CD4-positive, alpha-beta memory T cell (primary cell): Measurements from ENCODE around the gene FAM193A. TPM values are rescaled to one million over a fixed set of nuclear protein-coding genes. Genes with fewer than 3 reads are reported as not detected.

Experiments used
- CTCF ChIA-PET: fragments of 350-600 bp; sonication (Branson Sonifier 250); formaldehyde crosslinking; loops from one replicate; lab custom pipeline; 2021; ENCODE audit warnings: inconsistent platforms; ENCODE audit not compliant: partially characterized antibody; lab: Charles Lee
- POLR2A ChIA-PET: fragments of 350-600 bp; sonication (Branson Sonifier 250); formaldehyde crosslinking; loops from one replicate; lab custom pipeline; 2021; ENCODE audit not compliant: partially characterized antibody; lab: Charles Lee
- DNase-seq, 5 donors: peaks; one replicate each; pipeline versions ENCODE4 v3.0.0 to v3.0.0-alpha.2; 2020 to 2022; ENCODE audit warnings: mixed read lengths in 1 of 5
- H3K27ac ChIP-seq: one replicate; pipeline ENCODE4 v1.7.0; 2013; ENCODE audit warnings: low read depth, low read length
- H3K27me3 ChIP-seq: 2 replicates; pipeline ENCODE4 v1.7.0; 2013; ENCODE audit warnings: mild to moderate bottlenecking, low read length, moderate library complexity; ENCODE audit not compliant: insufficient read depth
- H3K36me3 ChIP-seq: 2 replicates; pipeline ENCODE4 v1.7.0; 2013; ENCODE audit warnings: mild to moderate bottlenecking, low read length, moderate library complexity; ENCODE audit not compliant: insufficient read depth
- H3K4me1 ChIP-seq: 2 replicates; pipeline ENCODE4 v1.7.0; 2013; ENCODE audit warnings: mild to moderate bottlenecking, low read length, moderate library complexity; ENCODE audit not compliant: insufficient read depth
- H3K4me3 ChIP-seq, 2 donors: one replicate each; pipeline ENCODE4 v1.7.0; 2013; ENCODE audit warnings: low read length in 2 of 2, mild to moderate bottlenecking in 1 of 2
- H3K9me3 ChIP-seq, 2 donors: one replicate each; pipeline ENCODE4 v1.7.0; 2013; ENCODE audit warnings: low read length in 2 of 2, control low read depth in 1 of 2; ENCODE audit not compliant: control insufficient read depth in 1 of 2
- H3K27ac Mint-ChIP-seq, 7 donors: one replicate each; pipeline ENCODE4 v1.8.0; 2020 to 2021; ENCODE audit warnings: mixed read lengths in 7 of 7, mild to moderate bottlenecking in 6 of 7, inconsistent platforms in 3 of 7, moderate library complexity in 3 of 7
- H3K27me3 Mint-ChIP-seq, 2 donors: one replicate each; pipeline ENCODE4 v1.8.0; 2020 to 2021; ENCODE audit warnings: mixed read lengths in 2 of 2
- H3K36me3 Mint-ChIP-seq, 2 donors: one replicate each; pipeline ENCODE4 v1.8.0; 2020 to 2021; ENCODE audit warnings: mixed read lengths in 2 of 2, inconsistent platforms in 1 of 2, mild to moderate bottlenecking in 1 of 2
- H3K4me1 Mint-ChIP-seq, 4 donors: one replicate each; pipeline ENCODE4 v1.8.0; 2020 to 2021; ENCODE audit warnings: mixed read lengths in 4 of 4, mild to moderate bottlenecking in 1 of 4
- H3K4me3 Mint-ChIP-seq, 8 donors: one replicate each; pipeline ENCODE4 v1.8.0; 2020 to 2021; ENCODE audit warnings: mixed read lengths in 8 of 8, mild to moderate bottlenecking in 7 of 8, moderate library complexity in 6 of 8, inconsistent platforms in 3 of 8
- H3K9me3 Mint-ChIP-seq, 8 donors: one replicate each; pipeline ENCODE4 v1.8.0; 2020 to 2021; ENCODE audit warnings: mixed read lengths in 8 of 8, mild to moderate bottlenecking in 5 of 8, inconsistent platforms in 3 of 8, moderate library complexity in 1 of 8
- intact Hi-C: fragments of 100-400 bp; cut with micrococcal nuclease; formaldehyde crosslinking; loops from one replicate; pipeline ENCODE4 v1.15.1; 2023
- polyA plus RNA-seq, 2 donors: library from polyadenylated mRNA; unstranded; fragments of 300-500 nt; fragmentation: Illumina TruSeq; gene quantifications; one replicate each; pipeline ENCODE4 v1.2.3, GENCODE V29; 2021
- total RNA-seq, 2 experiments: library from RNA; stranded (reverse); gene quantifications; one replicate each; pipeline ENCODE4 v1.2.3, GENCODE V29; 2021

The FAM193A gene
- total and polyA plus RNA-seq, 4 experiments from 2014 or later, result 0.16 to 47.8 (median 26.1) TPM

DNA sequence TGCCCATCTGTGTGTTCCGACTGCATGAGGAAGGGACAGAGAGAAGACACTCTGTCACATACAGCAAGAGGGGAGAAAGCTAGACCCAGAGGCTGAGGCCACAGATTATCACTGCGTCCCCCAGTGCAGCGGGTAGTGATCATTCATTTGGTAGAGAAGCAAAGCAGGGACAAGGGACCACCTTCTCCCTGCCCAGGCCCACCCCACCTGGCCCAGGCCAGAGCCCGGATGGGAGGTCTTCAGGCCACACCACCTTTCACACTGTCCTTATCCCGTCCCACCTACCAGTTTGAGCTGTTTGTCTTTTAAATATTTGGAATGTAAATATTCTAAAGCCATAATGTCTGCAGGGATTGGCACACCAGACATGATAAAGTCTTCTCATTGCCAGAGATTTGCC, 209.1 kb downstream of the FAM193A start:
- Mint-ChIP-seq H3K4me3 (peak overlapping the region in 1 of 8 donors; percentile 79), H3K4me1 (peaks cover 21 to 47% (median 28%) of the 10 kb centered on the region in 4 donors), H3K9me3 (no peaks in the 10 kb centered on the region), H3K27ac (peak overlapping the region; percentile 93 to 98 (median 97)), H3K27me3 (no peaks in the 10 kb centered on the region), H3K36me3 (peaks cover 41 to 66% of the 10 kb centered on the region in 2 donors)
- Histone ChIP-seq H3K4me1 (peaks cover 27% of the 10 kb centered on the region), H3K27me3 (no peaks in the 10 kb centered on the region), H3K9me3 (no peaks in the 10 kb centered on the region), H3K36me3 (peaks cover 42% of the 10 kb centered on the region), H3K4me3 (no peak overlapping the region), H3K27ac (peak overlapping the region; percentile 85)
- intact Hi-C loops, result loop anchor here (5.0 kb wide), 2 partner anchors 33 to 187 kb away; no protein-coding TSS in a partner anchor
- ChIA-PET CTCF (interaction anchor here (1.7 kb wide), 1 partner anchor 18 kb away, joined by 3 read pairs; no protein-coding TSS in a partner anchor), POLR2A (interaction anchor here (0.8 to 1.9 kb wide), 4 partner anchors 9 to 190 kb away, joined by 3 to 7 read pairs (median 3); no protein-coding TSS in a partner anchor)
- no peak for DNase-seq

DNA sequence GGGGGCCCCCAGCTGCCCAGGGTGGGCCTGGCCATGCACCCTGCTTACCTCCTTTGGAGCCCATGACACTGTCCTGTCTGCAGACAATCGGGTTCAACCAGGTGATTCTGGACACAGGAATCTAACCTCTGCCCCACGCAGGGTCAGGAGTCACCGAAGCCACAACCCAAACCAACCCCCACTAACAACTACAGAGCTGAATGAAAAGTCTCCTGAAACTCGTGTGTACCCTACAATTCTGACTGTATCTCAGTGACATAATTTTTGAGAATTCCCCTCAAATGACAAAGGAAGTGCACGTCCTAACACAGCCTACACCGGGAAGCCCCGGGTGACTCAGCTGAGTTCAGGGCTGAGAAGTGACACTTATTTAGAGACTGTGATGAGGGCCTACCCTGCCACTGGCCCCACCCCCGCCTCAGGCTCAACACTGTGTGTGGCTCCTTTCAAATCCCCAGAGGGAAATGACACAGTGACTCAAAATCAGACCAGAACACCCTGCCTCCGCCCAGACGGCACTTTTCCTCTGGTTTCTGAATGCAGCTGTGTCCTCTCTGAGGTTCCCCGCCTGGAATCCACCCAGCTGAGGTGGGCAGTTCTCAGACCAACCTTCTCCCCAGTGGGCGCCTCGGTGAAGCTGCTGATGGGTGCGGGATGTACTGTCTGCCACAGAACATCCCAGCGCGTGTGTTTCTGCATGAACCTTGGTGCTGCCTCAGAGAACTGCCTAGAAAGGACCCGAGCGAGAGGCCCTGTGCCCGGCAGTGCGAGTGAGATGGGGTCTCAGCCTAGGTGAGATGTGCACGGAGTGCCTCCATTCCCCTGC, 209.7 kb downstream of the FAM193A start:
- Histone ChIP-seq H3K27ac (peak overlapping the region; percentile 85), H3K4me1 (peaks cover 27% of the 10 kb centered on the region), H3K4me3 (no peak overlapping the region), H3K27me3 (no peaks in the 10 kb centered on the region), H3K9me3 (no peaks in the 10 kb centered on the region), H3K36me3 (peaks cover 42% of the 10 kb centered on the region)
- peaks cover 41 to 63% of the 10 kb centered on the region in 2 donors for H3K36me3 Mint-ChIP-seq
- H3K4me3 Mint-ChIP-seq, result peak overlapping the region; percentile 15 to 79 (median 58)
- POLR2A ChIA-PET, result interaction anchor here (0.8 to 1.9 kb wide), 5 partner anchors 10 to 189 kb away, joined by 3 to 7 read pairs (median 3); partner anchors contain the start of gene TNIP2
- CTCF ChIA-PET, result interaction anchor here (1.7 kb wide), 1 partner anchor 19 kb away, joined by 3 read pairs; no protein-coding TSS in a partner anchor
- intact Hi-C loops, result loop anchor here (5.0 kb wide), 2 partner anchors 34 to 186 kb away; no protein-coding TSS in a partner anchor
- H3K4me1 Mint-ChIP-seq, result peaks cover 20 to 47% (median 30%) of the 10 kb centered on the region in 4 donors
- H3K27me3 Mint-ChIP-seq, result no peaks in the 10 kb centered on the region
- peak; percentile 77 to 98 (median 80) for DNase-seq
- peak overlapping the region; percentile 93 to 98 (median 97) for H3K27ac Mint-ChIP-seq
- no peaks in the 10 kb centered on the region for H3K9me3 Mint-ChIP-seq

DNA sequence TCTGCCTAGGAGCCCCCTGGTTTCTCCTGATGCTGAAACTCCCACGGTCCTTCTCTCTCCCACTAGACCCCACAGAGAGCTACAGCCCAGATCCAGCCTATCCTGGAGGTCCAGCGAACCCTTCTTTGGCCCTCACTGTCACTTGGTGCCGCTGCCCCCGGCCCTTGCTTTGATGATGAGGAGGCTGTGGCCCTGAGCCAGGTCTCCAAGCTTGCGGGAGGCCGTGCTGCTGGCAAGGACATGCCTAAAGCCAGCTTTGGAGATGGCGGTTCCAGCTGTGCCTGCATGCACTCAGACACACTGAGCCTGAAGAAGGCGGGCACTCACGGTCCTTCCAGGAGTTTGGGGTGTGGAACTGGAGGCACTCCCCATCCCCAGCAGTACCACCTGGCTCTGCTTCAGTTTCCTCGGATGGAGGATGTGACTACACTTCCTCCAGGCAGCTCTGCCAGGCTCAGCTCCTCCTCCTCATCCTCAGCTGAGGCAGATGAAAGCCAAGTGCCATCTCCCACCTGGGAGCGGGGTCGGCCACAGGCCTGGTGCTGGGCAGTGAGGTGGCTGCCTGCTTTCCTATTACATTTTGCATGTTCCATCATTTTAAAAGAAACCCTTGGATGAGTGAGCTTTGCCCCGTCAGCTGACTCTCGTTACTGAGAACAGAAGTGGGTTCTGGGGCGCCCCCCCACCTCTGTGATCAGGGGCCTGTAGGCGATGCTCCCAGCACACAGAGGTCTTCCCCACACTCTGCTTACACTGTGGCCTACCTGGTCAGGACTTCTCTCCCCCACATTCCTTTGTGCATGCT, 210.6 kb downstream of the FAM193A start:
- Mint-ChIP-seq H3K4me1 (peaks cover 23 to 47% (median 29%) of the 10 kb centered on the region in 4 donors), H3K9me3 (no peaks in the 10 kb centered on the region), H3K27me3 (no peaks in the 10 kb centered on the region), H3K27ac (peak overlapping the region; percentile 93 to 98 (median 97)), H3K4me3 (peak overlapping the region in 7 of 8 donors; percentile 40 to 81 (median 63)), H3K36me3 (peaks cover 36 to 55% of the 10 kb centered on the region in 2 donors)
- H3K36me3 ChIP-seq, result peaks cover 44% of the 10 kb centered on the region
- no peaks in the 10 kb centered on the region for H3K27me3 ChIP-seq
- peaks cover 29% of the 10 kb centered on the region for H3K4me1 ChIP-seq
- no peaks in the 10 kb centered on the region for H3K9me3 ChIP-seq
- no peak overlapping the region for H3K4me3 ChIP-seq
- ChIA-PET CTCF (no interaction called here), POLR2A (interaction anchor here (1.0 to 1.9 kb wide), 4 partner anchors 9 to 211 kb away, joined by 3 to 7 read pairs (median 4); partner anchors contain the start of genes FAM193A and TNIP2)
- peak overlapping the region; percentile 85 for H3K27ac ChIP-seq
- intact Hi-C loops, result loop anchor here (5.0 kb wide), 2 partner anchors 35 to 185 kb away; no protein-coding TSS in a partner anchor
- peak in 1 of 5 donors; percentile 45 for DNase-seq

DNA sequence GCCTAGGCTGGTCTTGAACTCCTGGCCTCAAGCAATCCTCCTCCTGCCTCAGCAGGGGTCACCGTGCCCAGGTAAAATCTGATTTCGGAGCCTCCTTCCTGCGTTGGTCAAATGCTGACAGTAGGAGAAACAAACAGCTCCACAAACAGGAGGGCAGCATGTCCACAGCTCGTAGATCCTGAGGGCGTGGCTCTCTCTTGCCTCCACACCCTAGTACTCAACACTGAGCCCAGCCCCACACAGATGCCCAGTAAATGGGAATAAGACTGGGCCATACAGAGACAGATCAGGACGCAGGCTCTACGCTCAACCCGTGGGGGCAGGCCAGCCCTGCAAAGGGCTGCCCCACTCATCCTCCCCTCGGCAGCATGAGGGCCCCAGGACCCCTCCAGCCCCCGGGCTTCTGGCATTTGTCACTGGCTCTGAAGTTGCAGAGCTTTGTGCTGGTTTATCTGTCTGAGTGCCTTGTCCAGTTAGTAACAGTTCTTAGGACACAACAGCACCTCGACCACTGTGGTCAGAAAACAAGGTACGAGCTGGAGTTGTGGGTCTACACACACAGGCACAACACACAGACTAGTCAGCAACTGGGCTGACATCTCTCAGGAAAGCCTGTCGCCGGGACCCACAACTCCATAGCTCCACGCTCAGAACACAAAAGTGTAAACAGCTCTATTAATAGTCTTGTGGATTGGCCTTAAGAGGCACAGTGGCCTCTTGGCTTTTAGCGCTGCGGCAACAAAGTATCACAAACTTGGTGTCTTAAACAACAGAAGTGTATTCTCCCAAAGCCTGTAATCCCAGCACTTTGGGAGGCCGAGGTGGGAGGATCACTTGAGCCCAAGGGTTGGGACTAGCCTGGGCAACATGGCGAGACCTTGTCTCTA, 214.5 kb downstream of the FAM193A start:
- no peak overlapping the region for H3K4me3 ChIP-seq
- Mint-ChIP-seq H3K27ac (peak overlapping the region in 5 of 7 donors; percentile 19 to 70 (median 41)), H3K36me3 (peaks cover 18 to 21% of the 10 kb centered on the region in 2 donors), H3K9me3 (no peaks in the 10 kb centered on the region), H3K4me1 (peaks cover 37 to 55% (median 45%) of the 10 kb centered on the region in 4 donors), H3K27me3 (no peaks in the 10 kb centered on the region), H3K4me3 (no peak overlapping the region)
- ChIA-PET CTCF (interaction anchor here (1.0 kb wide), 1 partner anchor 13 kb away, joined by 3 read pairs; no protein-coding TSS in a partner anchor), POLR2A (interaction anchor here (0.8 kb wide), 1 partner anchor 158 kb away, joined by 4 read pairs; no protein-coding TSS in a partner anchor)
- peaks cover 43% of the 10 kb centered on the region for H3K4me1 ChIP-seq
- H3K36me3 ChIP-seq, result peaks cover 24% of the 10 kb centered on the region
- DNase-seq, result no peak
- intact Hi-C loops, result no loop called here
- no peaks in the 10 kb centered on the region for H3K27me3 ChIP-seq
- H3K9me3 ChIP-seq, result no peaks in the 10 kb centered on the region
- no peak overlapping the region for H3K27ac ChIP-seq

DNA sequence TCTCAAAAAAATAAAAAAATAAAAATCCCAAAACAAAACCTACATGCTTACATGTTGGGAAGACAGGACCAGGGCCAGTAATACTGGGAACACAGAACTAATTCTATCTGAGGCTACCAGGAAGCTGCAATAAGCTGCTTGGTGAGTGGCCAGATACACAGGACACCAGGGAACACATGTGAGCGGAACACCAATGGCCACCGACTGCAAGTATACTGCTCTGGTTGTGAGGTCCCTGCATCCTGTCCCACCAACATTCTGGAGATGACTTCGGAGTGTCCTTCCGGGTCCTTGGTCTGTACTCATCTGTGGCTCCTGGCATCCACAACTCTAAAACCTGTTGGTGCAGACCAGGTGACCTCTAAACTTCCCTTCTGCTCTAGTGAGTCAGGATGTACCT, 217.0 kb downstream of the FAM193A start:
- H3K4me1 ChIP-seq, result peaks cover 25% of the 10 kb centered on the region
- Mint-ChIP-seq H3K36me3 (peaks cover 4 to 5% of the 10 kb centered on the region in 2 donors), H3K4me3 (peak overlapping the region in 4 of 8 donors; percentile 7 to 64 (median 49)), H3K4me1 (peaks cover 21 to 44% (median 30%) of the 10 kb centered on the region in 4 donors), H3K27me3 (no peaks in the 10 kb centered on the region), H3K27ac (peak overlapping the region in 2 of 7 donors; percentile 21 to 64), H3K9me3 (no peaks in the 10 kb centered on the region)
- H3K27ac ChIP-seq, result no peak overlapping the region
- H3K4me3 ChIP-seq, result no peak overlapping the region
- peaks cover 9% of the 10 kb centered on the region for H3K36me3 ChIP-seq
- CTCF ChIA-PET, result no interaction called here
- no peaks in the 10 kb centered on the region for H3K9me3 ChIP-seq
- POLR2A ChIA-PET, result no interaction called here
- intact Hi-C loops, result no loop called here
- H3K27me3 ChIP-seq, result no peaks in the 10 kb centered on the region
- no peak for DNase-seq
